PC-3 (cell line): Measurements from ENCODE around the gene TGFB1. TPM values are rescaled to one million over a fixed set of nuclear protein-coding genes. Genes with fewer than 3 reads are reported as not detected.
"Not testable (repeated sequence)": the region's sequence is repeated elsewhere in the genome, so short reads cannot be mapped to it uniquely, and the experiment has no call there.

ENCODE experiments used
- ATAC-seq: fragments of 200-7000 bp; cut with Tn5 transposase; 2 replicates; pipeline ENCODE4 v1.9.1; 2020; ENCODE audit warnings: mild to moderate bottlenecking, moderate library complexity
- BruUV-seq: library from RNA; stranded (reverse); fragments of 400-500 nt; replicated peaks from 2 replicates; lab custom pipeline; 2021; lab: Mats Ljungman, UMichigan
- CTCF ChIA-PET: fragments of 300-600 bp; sonication (Branson Sonifier 250); formaldehyde crosslinking; loops from one replicate; lab custom pipeline; 2022; ENCODE audit warnings: antibody characterized with exemption; lab: Charles Lee
- POLR2A ChIA-PET: fragments of 300-600 bp; sonication (Branson Sonifier 250); formaldehyde crosslinking; loops from one replicate; lab custom pipeline; 2022; ENCODE audit warnings: antibody characterized with exemption; ENCODE audit not compliant: unreplicated experiment; lab: Charles Lee
- DNase-seq: peaks from one replicate; pipeline ENCODE4 v3.0.0-alpha.2; 2015
- H2AFZ ChIP-seq: fragments of 300-600 bp; sonication (generic); 2 replicates; pipeline ENCODE4 v1.6.0; 2016; ENCODE audit warnings: antibody characterized with exemption, low read length
- H3F3A ChIP-seq: fragments of 300-600 bp; sonication (generic); one replicate; pipeline ENCODE4 v1.6.0; 2017; ENCODE audit warnings: antibody characterized with exemption, low read length, control low read depth, mild to moderate bottlenecking; ENCODE audit not compliant: unreplicated experiment
- H3K27ac ChIP-seq: fragments of 300-600 bp; sonication (generic); 2 replicates; pipeline ENCODE4 v1.5.1; 2016; ENCODE audit warnings: mild to moderate bottlenecking, low read length
- H3K27me3 ChIP-seq: fragments of 300-600 bp; sonication (generic); 2 replicates; pipeline ENCODE4 v1.6.1; 2016; ENCODE audit warnings: low read length, mixed read lengths
- H3K36me3 ChIP-seq: fragments of 300-600 bp; sonication (generic); 2 replicates; pipeline ENCODE4 v1.6.1; 2016; ENCODE audit warnings: low read depth, mixed run types, low read length, mixed read lengths
- H3K4me1 ChIP-seq: fragments of 300-600 bp; sonication (generic); 2 replicates; pipeline ENCODE4 v1.5.1; 2016; ENCODE audit warnings: low read length; ENCODE audit not compliant: insufficient read depth
- H3K4me2 ChIP-seq: fragments of 300-600 bp; sonication (generic); 2 replicates; pipeline ENCODE4 v1.6.0; 2016; ENCODE audit warnings: low read length
- H3K4me3 ChIP-seq: fragments of 300-600 bp; sonication (generic); 2 replicates; pipeline ENCODE4 v1.5.1; 2016; ENCODE audit warnings: mild to moderate bottlenecking, low read length, mixed read lengths
- H3K79me2 ChIP-seq: fragments of 300-600 bp; sonication (generic); 2 replicates; pipeline ENCODE4 v1.6.1; 2017; ENCODE audit warnings: low read length, mixed read lengths
- H3K9ac ChIP-seq: fragments of 300-600 bp; sonication (generic); 2 replicates; pipeline ENCODE4 v1.6.0; 2016; ENCODE audit warnings: mild to moderate bottlenecking, low read length
- H3K9me2 ChIP-seq: fragments of 300-600 bp; sonication (generic); replicated peaks from 2 replicates; pipeline ENCODE4 v1.6.1; 2016; ENCODE audit warnings: mixed run types, low read length, mixed read lengths
- H3K9me3 ChIP-seq: fragments of 300-600 bp; sonication (generic); 2 replicates; pipeline ENCODE4 v1.6.1; 2016; ENCODE audit warnings: low read length, mixed read lengths
- H4K20me1 ChIP-seq: fragments of 300-600 bp; sonication (generic); 2 replicates; pipeline ENCODE4 v1.6.1; 2016; ENCODE audit warnings: low read length, mixed read lengths
- EZH2 ChIP-seq: fragments of 300-600 bp; sonication (generic); IDR thresholded peaks from one replicate; pipeline ENCODE4 v1.6.1; 2017; ENCODE audit warnings: antibody characterized with exemption, mild to moderate bottlenecking, low read length; ENCODE audit not compliant: unreplicated experiment
- EZH2phosphoT487 ChIP-seq: fragments of 300-600 bp; sonication (generic); IDR thresholded peaks from 2 replicates; pipeline ENCODE4 v1.6.1; 2018; ENCODE audit warnings: mild to moderate bottlenecking, antibody characterized with exemption, low read length, borderline replicate concordance
- intact Hi-C: fragments of 100-400 bp; cut with micrococcal nuclease; formaldehyde crosslinking; loops from 2 replicates; pipeline ENCODE4 v1.9.0; 2023
- total RNA-seq: library from RNA; depleted of rRNA; stranded (reverse); fragments of >200 nt; gene quantifications from 2 replicates; pipeline ENCODE4 v1.2.3, GENCODE V29; 2014
- TF ChIP-seq, protein P1 (sequence below): fragments of 300-600 bp; sonication (generic); conservative IDR thresholded peaks from 2 replicates; pipeline ENCODE4 v1.5.1; 2017; ENCODE audit warnings: antibody characterized with exemption, low read depth, mild to moderate bottlenecking, low read length

The TGFB1 gene
- total RNA-seq, 1 experiment from 2014 or later, result 16.4 TPM

DNA sequence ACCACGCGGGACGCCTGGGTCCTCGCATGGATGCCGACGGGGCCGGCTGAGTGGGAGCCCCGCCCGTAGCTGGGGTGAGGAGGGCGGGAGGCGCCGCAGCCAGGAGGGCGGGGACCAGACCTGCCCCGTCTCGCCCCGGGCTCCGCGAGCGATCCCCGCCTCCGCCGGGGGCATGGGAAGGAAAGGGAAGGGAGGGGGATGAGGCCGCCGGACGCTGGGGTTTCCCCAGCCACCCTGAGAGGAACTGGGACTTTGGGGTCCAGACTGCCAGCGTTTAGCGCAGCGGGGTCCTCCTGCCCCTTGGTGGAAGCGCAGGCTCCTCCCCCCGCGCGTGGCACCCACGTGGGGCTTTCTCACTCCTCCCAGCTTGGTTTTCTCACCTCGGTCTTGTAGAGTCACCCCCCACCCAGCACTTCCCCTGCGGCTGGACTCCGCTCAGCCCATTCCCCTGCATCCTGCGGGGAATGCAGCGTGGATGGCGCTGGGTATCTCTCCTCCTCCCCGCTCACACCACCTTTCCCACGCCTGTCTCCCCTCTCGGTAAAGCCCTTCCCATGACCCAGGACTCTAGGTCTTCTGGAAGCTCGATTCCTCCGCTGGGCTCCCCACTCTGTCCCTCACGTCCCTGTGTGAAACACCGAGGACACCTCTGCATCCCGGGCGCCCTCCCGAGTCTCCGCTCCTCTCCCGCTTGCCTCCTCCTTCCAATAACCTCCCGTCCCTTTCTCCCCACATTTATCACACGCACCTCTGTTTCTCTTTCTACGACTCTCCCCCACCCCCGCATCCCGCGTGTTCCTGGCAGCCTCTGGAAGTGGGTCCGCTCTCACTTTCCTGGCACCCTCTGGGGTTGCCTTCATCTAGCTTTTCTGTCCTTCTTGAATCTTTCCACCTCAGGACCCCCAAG lies 2.1 kb downstream of the TGFB1 start:
- peak; percentile 43 for ATAC-seq
- CTCF ChIA-PET, result interaction anchor here (1.3 to 1.5 kb wide), 2 partner anchors 30 to 41 kb away, joined by 3 to 6 read pairs; partner anchors contain the start of gene CCDC97
- Histone ChIP-seq H3K9me3 (no peaks in the 10 kb centered on the region), H3K27me3 (no peaks in the 10 kb centered on the region), H3K9ac (peak overlapping the region; percentile 74), H4K20me1 (no peaks in the 10 kb centered on the region), H3K4me1 (0 out of 2 replicates have a peak, but pooled peaks cover 4% of the 10 kb centered on the region), H3K9me2 (no peaks in the 10 kb centered on the region), H3K27ac (no peak overlapping the region), H3K4me2 (peak overlapping the region; percentile 94), H2AFZ (peak overlapping the region; percentile 69), H3K36me3 (no peaks in the 10 kb centered on the region), H3K4me3 (peak overlapping the region; percentile 86), H3F3A (no peaks in the 10 kb centered on the region), H3K79me2 (peaks cover 40% of the 10 kb centered on the region)
- intact Hi-C loops, result loop anchor here (2.0 kb wide), 1 partner anchor 25 kb away; no protein-coding TSS in a partner anchor
- TF ChIP-seq, protein P1, sequence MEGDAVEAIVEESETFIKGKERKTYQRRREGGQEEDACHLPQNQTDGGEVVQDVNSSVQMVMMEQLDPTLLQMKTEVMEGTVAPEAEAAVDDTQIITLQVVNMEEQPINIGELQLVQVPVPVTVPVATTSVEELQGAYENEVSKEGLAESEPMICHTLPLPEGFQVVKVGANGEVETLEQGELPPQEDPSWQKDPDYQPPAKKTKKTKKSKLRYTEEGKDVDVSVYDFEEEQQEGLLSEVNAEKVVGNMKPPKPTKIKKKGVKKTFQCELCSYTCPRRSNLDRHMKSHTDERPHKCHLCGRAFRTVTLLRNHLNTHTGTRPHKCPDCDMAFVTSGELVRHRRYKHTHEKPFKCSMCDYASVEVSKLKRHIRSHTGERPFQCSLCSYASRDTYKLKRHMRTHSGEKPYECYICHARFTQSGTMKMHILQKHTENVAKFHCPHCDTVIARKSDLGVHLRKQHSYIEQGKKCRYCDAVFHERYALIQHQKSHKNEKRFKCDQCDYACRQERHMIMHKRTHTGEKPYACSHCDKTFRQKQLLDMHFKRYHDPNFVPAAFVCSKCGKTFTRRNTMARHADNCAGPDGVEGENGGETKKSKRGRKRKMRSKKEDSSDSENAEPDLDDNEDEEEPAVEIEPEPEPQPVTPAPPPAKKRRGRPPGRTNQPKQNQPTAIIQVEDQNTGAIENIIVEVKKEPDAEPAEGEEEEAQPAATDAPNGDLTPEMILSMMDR, result no peak
- TF ChIP-seq EZH2phosphoT487 (no peak), EZH2 (no peak)
- BruUV-seq, result no TSS peak
- POLR2A ChIA-PET, result interaction anchor here (0.6 kb wide), 1 partner anchor 46 kb away, joined by 3 read pairs; no protein-coding TSS in a partner anchor
- peak; percentile 35 for DNase-seq

DNA sequence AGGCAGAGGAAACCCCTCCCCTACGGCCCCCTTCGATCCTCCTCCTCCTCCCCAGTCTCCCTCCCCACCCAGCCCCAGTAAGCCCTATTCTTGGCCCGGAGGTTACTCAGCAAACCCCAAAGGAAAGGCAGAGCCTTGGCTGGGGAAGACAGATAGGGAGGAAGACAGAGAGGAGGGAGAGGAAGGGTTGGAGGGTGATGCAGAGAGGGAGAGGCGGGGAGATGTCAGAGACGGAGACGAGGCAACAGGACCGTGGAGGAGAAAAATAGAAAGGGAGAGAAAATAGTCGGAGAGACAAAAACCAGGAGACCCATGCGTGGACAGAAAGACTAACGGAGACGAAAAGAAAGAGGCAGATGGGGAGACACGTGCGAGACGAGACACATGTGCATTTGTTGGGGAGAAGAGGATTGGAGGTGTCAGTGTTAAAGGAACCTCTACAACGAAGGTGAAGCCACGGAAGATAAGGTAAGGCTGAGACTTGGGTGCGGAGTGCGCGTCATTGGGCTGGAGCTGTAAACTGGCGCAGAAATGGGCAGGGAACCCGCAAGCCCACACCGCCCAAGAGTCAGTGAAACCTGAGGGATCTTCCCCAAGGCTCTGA lies 2.9 kb downstream of the TGFB1 start:
- H3K4me3 ChIP-seq, result peak overlapping the region; percentile 86
- TF ChIP-seq EZH2 (no peak), EZH2phosphoT487 (no peak)
- TF ChIP-seq, protein P1, result no peak
- peaks cover 40% of the 10 kb centered on the region for H3K79me2 ChIP-seq
- ChIA-PET POLR2A (interaction anchor here (0.6 kb wide), 1 partner anchor 45 kb away, joined by 3 read pairs; no protein-coding TSS in a partner anchor), CTCF (no interaction called here)
- no peaks in the 10 kb centered on the region for H3K36me3 ChIP-seq
- no peak overlapping the region for H3K27ac ChIP-seq
- H4K20me1 ChIP-seq, result no peaks in the 10 kb centered on the region
- DNase-seq (no peak), ATAC-seq (no peak)
- peak overlapping the region; percentile 69; the same call in 1 of the 2 replicates for H2AFZ ChIP-seq
- no peaks in the 10 kb centered on the region for H3K9me2 ChIP-seq
- no peaks in the 10 kb centered on the region for H3K27me3 ChIP-seq
- no TSS peak for BruUV-seq
- peak overlapping the region; percentile 74 for H3K9ac ChIP-seq
- H3K4me1 ChIP-seq, result 0 out of 2 replicates have a peak, but pooled peaks cover 4% of the 10 kb centered on the region
- H3K9me3 ChIP-seq, result no peaks in the 10 kb centered on the region
- H3F3A ChIP-seq, result no peaks in the 10 kb centered on the region
- peak overlapping the region; percentile 94 for H3K4me2 ChIP-seq
- intact Hi-C loops, result loop anchor here (2.0 kb wide), 1 partner anchor 24 kb away; no protein-coding TSS in a partner anchor

- H3K9me3 ChIP-seq, CTCF ChIA-PET, H3K9ac ChIP-seq, H4K20me1 ChIP-seq, ATAC-seq, H3K4me2 ChIP-seq, POLR2A ChIA-PET, DNase-seq, H3K27ac ChIP-seq, H3K4me3 ChIP-seq, H3K27me3 ChIP-seq, H3K9me2 ChIP-seq, H2AFZ ChIP-seq, intact Hi-C loops, H3K36me3 ChIP-seq, H3F3A ChIP-seq, H3K4me1 ChIP-seq, BruUV-seq: not testable (repeated sequence)
- peaks cover 25% of the 10 kb centered on the region for H3K79me2 ChIP-seq
Observed at GRCh38 chr19:41346916-41347315, 6.8 kb downstream of the TGFB1 start.
